Liver (tissue), 9 donors: ENCODE results near the gene ANAPC16. TPM values are rescaled to one million over a fixed set of nuclear protein-coding genes. Genes with fewer than 3 reads are reported as not detected.

Source experiments
- DNase-seq: peaks from one replicate; pipeline ENCODE4 v3.0.0-alpha.2; 2017; ENCODE audit warnings: low spot score
- H3K27ac ChIP-seq, 2 donors: one replicate each; pipeline ENCODE4 v1.7.0; 2013; ENCODE audit warnings: inconsistent platforms in 2 of 2, low read length in 2 of 2, control low read depth in 1 of 2, low read depth in 1 of 2, mild to moderate bottlenecking in 1 of 2
- H3K27me3 ChIP-seq, 4 donors: one replicate each; pipeline versions ENCODE4 v1.6.1 to v1.7.0; 2013; ENCODE audit warnings: low read length in 3 of 4, inconsistent platforms in 1 of 4, mild to moderate bottlenecking in 1 of 4, moderate library complexity in 1 of 4; ENCODE audit not compliant: control insufficient read depth in 4 of 4, insufficient read depth in 4 of 4
- H3K36me3 ChIP-seq, 4 donors: one replicate each; pipeline versions ENCODE4 v1.6.1 to v1.7.0; 2013; ENCODE audit warnings: low read length in 3 of 4, mild to moderate bottlenecking in 3 of 4, low read depth in 1 of 4, moderate library complexity in 1 of 4; ENCODE audit not compliant: control insufficient read depth in 4 of 4, insufficient read depth in 3 of 4
- H3K4me1 ChIP-seq, 4 donors: one replicate each; pipeline versions ENCODE4 v1.6.1 to v1.7.0; 2013; ENCODE audit warnings: low read length in 3 of 4, mild to moderate bottlenecking in 3 of 4, moderate library complexity in 1 of 4; ENCODE audit not compliant: control insufficient read depth in 4 of 4, insufficient read depth in 4 of 4
- H3K4me3 ChIP-seq, 3 donors: one replicate each; pipeline versions ENCODE4 v1.6.1 to v1.7.0; 2013; ENCODE audit warnings: low read length in 3 of 3, control low read depth in 1 of 3, low read depth in 1 of 3, mild to moderate bottlenecking in 1 of 3
- H3K9ac ChIP-seq, 2 donors: one replicate each; pipeline ENCODE4 v1.7.0; 2013; ENCODE audit warnings: low read length in 2 of 2, mild to moderate bottlenecking in 2 of 2, moderate library complexity in 2 of 2, control low read depth in 1 of 2, low read depth in 1 of 2
- H3K9me3 ChIP-seq, 4 donors: one replicate each; pipeline versions ENCODE4 v1.6.1 to v1.7.0; 2013; ENCODE audit warnings: low read length in 3 of 4; ENCODE audit not compliant: control insufficient read depth in 4 of 4
- CTCF ChIP-seq: fragments of 150-350 bp; IDR thresholded peaks from 2 replicates; pipeline ENCODE4 v1.5.1; 2017; ENCODE audit warnings: improper control_type of control experiment, low read depth, low read length; ENCODE audit not compliant: missing input control
- EGR1 ChIP-seq, 2 donors: IDR thresholded peaks; 2 replicates each; pipeline ENCODE4 v1.6.1; 2016 to 2018; ENCODE audit warnings: antibody characterized with exemption in 2 of 2, low read depth in 2 of 2
- FOXA1 ChIP-seq: IDR thresholded peaks from 2 replicates; pipeline ENCODE4 v1.6.1; 2016; ENCODE audit warnings: antibody characterized with exemption
- FOXA2 ChIP-seq: IDR thresholded peaks from 2 replicates; pipeline ENCODE4 v1.6.1; 2016; ENCODE audit warnings: antibody characterized with exemption
- HNF4A ChIP-seq, 2 donors: conservative IDR thresholded peaks; 2 replicates each; pipeline ENCODE4 v1.6.1; 2016; ENCODE audit warnings: antibody characterized with exemption in 2 of 2, mild to moderate bottlenecking in 2 of 2
- HNF4G ChIP-seq: IDR thresholded peaks from 2 replicates; pipeline ENCODE4 v1.6.1; 2016; ENCODE audit warnings: antibody characterized with exemption
- JUND ChIP-seq, 2 donors: IDR thresholded peaks; 2 replicates each; pipeline ENCODE4 v1.6.1; 2016; ENCODE audit warnings: antibody characterized with exemption in 2 of 2
- MAX ChIP-seq: IDR thresholded peaks from 2 replicates; pipeline ENCODE4 v1.6.1; 2016; ENCODE audit warnings: antibody characterized with exemption
- RAD21 ChIP-seq, 2 donors: IDR thresholded peaks; 2 replicates each; pipeline ENCODE4 v1.6.1; 2016; ENCODE audit warnings: antibody characterized with exemption in 2 of 2, mild to moderate bottlenecking in 2 of 2
- REST ChIP-seq: IDR thresholded peaks from 2 replicates; pipeline ENCODE4 v1.6.1; 2016; ENCODE audit warnings: antibody characterized with exemption, mild to moderate bottlenecking
- RXRA ChIP-seq, 2 donors: IDR thresholded peaks; 2 replicates each; pipeline ENCODE4 v1.6.1; 2017 to 2018; ENCODE audit warnings: antibody characterized with exemption in 2 of 2, mild to moderate bottlenecking in 1 of 2
- SP1 ChIP-seq: IDR thresholded peaks from 2 replicates; pipeline ENCODE4 v1.6.1; 2018; ENCODE audit warnings: antibody characterized with exemption, mild to moderate bottlenecking
- TAF1 ChIP-seq: conservative IDR thresholded peaks from 2 replicates; pipeline ENCODE4 v1.6.1; 2016; ENCODE audit warnings: antibody characterized with exemption, mild to moderate bottlenecking
- YY1 ChIP-seq: IDR thresholded peaks from 2 replicates; pipeline ENCODE4 v1.6.1; 2016; ENCODE audit warnings: antibody characterized with exemption, mild to moderate bottlenecking
- ZBTB33 ChIP-seq: IDR thresholded peaks from 2 replicates; pipeline ENCODE4 v1.6.1; 2016; ENCODE audit warnings: antibody characterized with exemption
- WGBS: extraction: QIAGEN DNeasy Blood & Tissue Kit; methylation state at CpG from one replicate; pipeline ENCODE4 v1.1.7; 2013; 5-methylcytosine and 5-hydroxymethylcytosine counted together
- polyA plus RNA-seq, 2 donors: library from polyadenylated mRNA; stranded (reverse) in 1 of 2; unstranded in 1 of 2; fragments of 200-250 nt in 1 of 2; fragments of >200 nt in 1 of 2; fragmentation: Nextera tagmentation in 1 of 2; extraction: Ambion mirVana in 1 of 2; gene quantifications; one replicate each; pipeline versions ENCODE4 v1.2.1 to v1.2.3, GENCODE V29; 2013 to 2015
- total RNA-seq, 2 donors: library from RNA; depleted of rRNA; stranded (reverse); fragments of >200 nt; gene quantifications; one replicate each; pipeline ENCODE4 v1.2.3, GENCODE V29; 2014
- donor health status: healthy.
- donor health status: healthy.
- donor health status: healthy.
- donor health status: healthy.
- donor health status: healthy.

ANAPC16 gene
- total and polyA plus RNA-seq, 4 donors = 36.8 to 96.3 (median 55.6) TPM

GRCh38 chr10:72173619-72174296 lies 42.1 kb upstream of the ANAPC16 start:
- no peak for TF ChIP-seq HNF4A (conservative IDR thresholded peaks at IDR 0.05)
- TF ChIP-seq REST = no peak
- TF ChIP-seq RAD21 (IDR thresholded peaks at IDR 0.05) = no peak
- TF ChIP-seq EGR1 (IDR thresholded peaks at IDR 0.05; ENCODE audit: low read depth in 2 of 2) = no peak
- TF ChIP-seq CTCF = no peak
- TF ChIP-seq HNF4G = no peak
- no peak for TF ChIP-seq FOXA2
- no peak for TF ChIP-seq SP1
- TF ChIP-seq TAF1 = no peak
- no peak for TF ChIP-seq FOXA1
- no peak for TF ChIP-seq JUND (IDR thresholded peaks at IDR 0.05)
- TF ChIP-seq RXRA (IDR thresholded peaks at IDR 0.05) = no peak
- no peak for TF ChIP-seq YY1
- TF ChIP-seq MAX = no peak
- DNase-seq = no peak
- no peaks in the 10 kb centered on the region for H3K27me3 ChIP-seq
- H3K9me3 ChIP-seq = no peaks in the 10 kb centered on the region
- H3K4me3 ChIP-seq = no peak overlapping the region
- peaks cover 0 to 7% (median 3%) of the 10 kb centered on the region in 4 donors for H3K36me3 ChIP-seq
- no peak overlapping the region for H3K27ac ChIP-seq
- 92% methylated on average over 7 of the region's 7 CpGs for WGBS
- no peak overlapping the region for H3K9ac ChIP-seq
- H3K4me1 ChIP-seq = peaks cover 0 to 3% (median 0%) of the 10 kb centered on the region in 4 donors

- H3K4me3 ChIP-seq = no peak overlapping the region
- peaks cover 0 to 7% (median 4%) of the 10 kb centered on the region in 4 donors for H3K36me3 ChIP-seq
- no peak overlapping the region for H3K9ac ChIP-seq
- TF ChIP-seq TAF1 (no peak), REST (no peak), EGR1 (IDR thresholded peaks at IDR 0.05; ENCODE audit: low read depth in 2 of 2) (no peak), RXRA (IDR thresholded peaks at IDR 0.05) (no peak), FOXA2 (no peak), ZBTB33 (no peak), YY1 (no peak), SP1 (no peak)
- no peak overlapping the region for H3K27ac ChIP-seq
- DNase-seq = no peak
- no peaks in the 10 kb centered on the region for H3K9me3 ChIP-seq
- peaks cover 0 to 3% (median 0%) of the 10 kb centered on the region in 4 donors for H3K4me1 ChIP-seq
- no peaks in the 10 kb centered on the region for H3K27me3 ChIP-seq
These were observed 41.5 kb upstream of the ANAPC16 start for GRCh38 chr10:72174297-72174662.
